HG03159 (cell line): ENCODE data around the gene CCL3.
"Not testable (repeated sequence)": the region's sequence is repeated elsewhere in the genome, so short reads cannot be mapped to it uniquely, and the experiment has no call there.

ENCODE experiments used
- ATAC-seq: cut with Tn5 transposase; IDR thresholded peaks from one replicate; pipeline ENCODE4 v1.9.1; 2021; ENCODE audit warnings: mild to moderate bottlenecking, moderate library complexity; ENCODE audit not compliant: unreplicated experiment

CCL3 gene

DNA sequence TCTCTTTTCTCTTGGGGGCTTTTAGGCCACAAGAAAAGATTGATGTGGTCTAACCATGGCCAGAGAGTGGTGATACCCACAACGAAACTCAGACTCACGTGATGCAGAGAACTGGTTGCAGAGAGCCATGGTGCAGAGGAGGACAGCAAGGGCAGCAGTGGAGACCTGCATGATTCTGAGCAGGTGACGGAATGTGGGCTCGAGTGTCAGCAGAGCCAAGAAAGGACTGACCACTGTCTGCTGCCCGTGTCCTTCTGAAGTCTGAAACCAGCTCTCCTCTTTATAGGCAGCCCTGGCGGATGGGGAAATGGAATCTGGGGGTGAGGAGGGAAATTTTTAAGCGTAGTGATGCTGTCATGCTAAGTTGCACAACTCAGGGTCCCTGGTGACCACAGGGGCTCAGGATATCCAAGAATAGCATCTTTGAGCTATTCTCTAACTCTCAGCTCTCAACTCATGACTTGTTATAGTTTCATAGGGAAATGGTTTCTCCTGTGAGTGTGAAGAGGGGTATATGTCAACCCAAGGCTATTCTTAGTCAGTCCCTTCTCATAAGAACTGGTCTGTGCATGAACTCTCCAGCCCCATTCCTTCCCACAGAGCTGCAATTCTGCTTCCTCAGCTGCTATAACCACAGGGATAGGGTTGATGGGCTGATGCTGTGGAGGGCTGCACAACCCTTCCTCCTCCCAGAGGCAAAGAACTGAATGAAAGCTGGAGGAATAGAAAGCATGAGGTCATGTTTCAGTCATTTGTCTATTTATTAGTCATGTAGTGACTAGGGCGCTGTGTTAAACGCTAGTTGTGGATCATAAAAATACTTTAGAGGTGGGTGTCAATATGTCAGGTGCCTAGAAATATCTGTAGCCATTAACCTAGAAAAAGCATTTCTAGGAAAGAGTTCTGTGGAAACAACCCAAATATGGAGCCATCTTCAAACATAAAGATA, at the start of gene CCL3:
TSS of gene CCL3 (minus strand) at position 256 of the 949 bp plus-strand sequence. CDS start at position 171, 85 bp downstream.
- peak; percentile 67 for ATAC-seq

DNA sequence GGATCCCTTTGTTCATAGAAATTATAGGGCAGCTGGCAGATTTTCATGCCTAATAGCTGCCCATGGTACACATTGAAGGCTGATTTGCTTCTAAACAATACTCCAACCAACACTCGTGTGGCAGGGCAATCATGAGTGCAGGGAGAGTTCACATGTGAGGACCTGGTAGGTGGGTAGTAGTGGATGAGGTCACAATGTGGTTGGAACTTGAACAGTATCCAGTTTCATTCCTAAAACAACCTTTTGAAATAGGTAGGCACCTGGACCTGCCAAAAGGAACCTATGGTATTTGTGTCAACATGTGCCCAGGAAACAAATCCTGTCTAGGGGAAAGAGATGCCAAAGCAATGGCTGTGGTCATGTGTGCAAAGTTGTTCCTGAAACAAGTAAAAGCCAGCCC, 46.5 kb upstream of the CCL3 start:
- ATAC-seq = no peak

DNA sequence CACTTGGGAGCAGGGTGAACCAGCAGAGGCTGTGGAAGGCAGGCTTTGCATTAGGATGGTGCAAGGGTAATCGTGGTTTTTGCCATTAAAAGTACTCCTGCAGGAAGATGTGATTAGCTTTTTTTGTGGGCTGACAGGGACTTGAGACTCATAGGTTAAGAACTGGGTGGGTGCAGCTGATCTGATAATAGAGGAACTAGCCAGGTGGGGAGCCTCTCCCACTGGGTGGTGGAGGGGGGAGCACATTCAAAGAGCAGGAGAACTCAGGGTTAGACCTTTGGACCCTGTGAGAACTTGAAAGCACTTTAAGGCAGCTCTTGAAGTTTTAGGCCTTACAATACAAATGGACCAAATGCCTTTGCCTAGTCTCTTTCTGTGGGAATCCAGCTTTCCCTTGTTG, 46.1 kb upstream of the CCL3 start:
- ATAC-seq = no peak

DNA sequence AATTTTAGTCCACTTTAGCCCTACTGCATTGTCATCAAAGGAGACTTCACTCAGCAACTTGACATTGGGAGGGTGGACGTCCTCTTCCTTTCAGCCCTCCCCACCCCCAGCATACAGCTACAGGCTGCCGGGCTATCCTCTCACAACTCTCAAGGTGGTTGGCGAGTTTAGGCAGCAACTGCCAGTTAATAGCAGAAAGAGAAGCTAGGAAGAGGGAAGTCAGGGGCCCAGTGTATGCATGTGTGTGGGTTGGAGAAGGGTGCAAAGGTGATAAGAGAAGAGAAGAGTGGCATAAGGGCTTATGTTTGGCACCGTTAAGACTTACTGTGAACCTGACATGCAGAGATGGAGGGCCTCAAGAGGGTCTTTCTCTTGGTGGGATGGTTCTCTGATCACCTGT, 45.5 kb upstream of the CCL3 start:
- no peak for ATAC-seq

DNA sequence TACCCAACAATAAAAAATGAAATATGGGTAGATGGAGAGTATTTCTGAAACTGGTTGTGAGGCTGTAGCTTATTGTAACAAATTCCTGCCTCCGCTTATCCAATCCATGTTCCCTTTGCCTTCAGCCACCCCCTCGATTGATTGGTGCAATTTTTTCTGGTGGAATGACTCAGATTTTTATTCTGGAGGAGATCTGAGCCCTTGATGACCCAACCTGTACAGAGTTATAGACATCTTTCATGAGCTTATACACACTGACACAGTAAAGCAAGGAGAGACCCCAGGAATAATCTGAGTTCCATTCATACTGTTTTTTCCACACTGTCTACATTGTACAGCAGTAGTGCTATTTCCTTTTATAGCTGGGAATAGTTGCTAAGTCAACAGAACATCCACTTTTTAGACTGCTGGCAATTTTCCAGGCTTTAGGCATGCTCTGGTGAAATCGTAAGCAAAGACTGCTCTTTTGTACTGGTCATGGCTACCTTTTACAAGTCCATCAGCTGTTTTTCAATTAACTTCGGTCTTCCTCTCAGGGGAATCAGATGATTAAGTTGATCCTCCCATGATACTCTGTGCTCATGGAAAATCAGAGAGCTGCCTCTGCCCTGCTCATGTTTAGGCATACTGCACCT, 43.8 kb upstream of the CCL3 start:
- no peak for ATAC-seq

DNA sequence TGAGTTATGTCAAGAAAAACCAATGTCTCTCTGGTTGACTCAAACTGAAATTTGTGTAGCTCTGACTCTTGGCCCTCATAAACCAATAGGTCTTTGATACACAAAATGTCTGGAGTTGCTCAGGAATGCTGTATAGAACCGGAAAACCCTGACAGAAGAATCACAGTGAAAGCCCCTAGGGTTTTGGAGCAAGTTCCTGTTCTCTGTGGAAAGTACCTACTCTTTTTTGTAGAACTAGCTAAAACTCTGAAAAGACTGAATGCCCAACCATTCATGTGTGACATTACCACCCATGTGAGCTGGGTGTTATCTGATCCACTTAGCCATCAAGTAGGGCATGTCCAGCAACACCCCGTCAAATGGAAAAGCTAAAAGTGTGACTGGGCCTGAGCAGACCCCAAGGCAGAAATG, 42.5 kb upstream of the CCL3 start:
- ATAC-seq = no peak

DNA sequence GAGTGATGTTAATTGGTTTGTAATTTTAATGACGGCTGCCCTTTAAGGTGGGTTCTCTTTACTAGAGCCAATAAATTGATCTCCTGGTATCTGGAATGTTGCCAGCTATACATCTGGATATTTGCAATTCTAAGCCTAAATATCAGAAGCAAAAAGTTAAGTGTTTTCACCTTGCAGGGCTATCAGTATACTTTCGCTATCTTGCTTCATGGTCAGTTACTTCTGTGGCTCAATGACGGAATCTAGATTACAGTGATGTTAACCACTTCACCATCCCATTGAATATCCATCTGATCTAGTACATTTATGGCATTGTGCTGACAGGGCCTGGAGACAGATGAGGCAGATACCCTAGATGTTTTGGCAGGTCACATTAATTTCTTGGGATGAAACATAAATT, 42.0 kb upstream of the CCL3 start:
- ATAC-seq = no peak

DNA sequence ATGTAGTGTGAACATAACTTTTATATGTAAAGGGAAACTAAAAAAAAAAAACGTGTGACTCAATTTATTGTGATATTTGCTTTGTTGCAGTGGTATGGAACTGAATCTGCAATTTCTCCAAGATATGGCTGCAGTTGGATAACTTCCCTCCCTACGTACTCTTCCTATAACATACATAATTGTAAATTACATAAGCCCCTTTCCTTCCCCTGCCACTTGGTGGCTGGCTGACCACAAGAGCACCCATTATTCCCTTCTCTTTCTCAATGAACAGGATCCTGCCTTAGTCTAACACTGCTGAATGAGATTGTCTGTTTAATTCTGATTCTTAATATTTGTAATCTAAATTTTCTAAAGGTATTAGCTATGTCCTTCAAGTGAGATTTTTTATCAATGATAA, 41.5 kb upstream of the CCL3 start:
- ATAC-seq = no peak

DNA sequence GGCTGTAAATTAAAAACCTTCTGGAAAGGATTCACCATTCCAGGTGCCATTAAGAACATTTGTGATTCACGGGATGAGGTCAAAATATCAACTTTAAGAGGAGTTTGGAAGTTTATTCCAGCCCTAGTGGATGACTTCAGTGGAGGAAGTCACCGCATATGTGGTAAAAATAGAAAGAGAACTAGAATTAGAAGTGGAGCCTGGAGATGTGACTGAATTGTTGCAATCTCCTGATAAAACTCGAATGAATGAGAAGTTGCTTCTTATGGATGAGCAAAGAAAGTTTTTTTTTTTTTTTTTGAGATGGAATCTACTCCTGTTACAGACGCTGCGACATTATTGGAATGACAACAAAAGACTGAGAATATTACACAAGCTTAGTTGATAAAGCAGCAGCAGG, 40.4 kb upstream of the CCL3 start:
- no peak for ATAC-seq

DNA sequence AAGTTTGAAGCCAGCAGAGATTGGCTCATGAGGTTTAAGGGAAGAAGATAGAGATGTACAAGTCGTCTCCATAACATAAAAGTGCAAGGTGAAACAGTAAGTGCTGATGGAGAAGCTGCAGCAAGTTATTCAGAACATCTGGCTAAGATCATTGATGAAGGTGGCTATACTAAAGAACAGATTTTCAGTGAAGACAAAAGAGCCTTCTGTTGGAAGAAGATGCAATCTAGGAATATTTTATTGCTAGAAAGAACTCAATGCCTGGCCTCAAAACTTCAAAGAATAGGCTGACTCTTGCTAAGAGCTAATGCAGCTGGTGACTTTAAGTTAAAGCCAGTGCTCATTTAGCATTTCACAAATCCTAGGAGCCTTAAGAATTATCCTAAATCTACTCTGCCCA, 39.7 kb upstream of the CCL3 start:
- ATAC-seq = no peak

DNA sequence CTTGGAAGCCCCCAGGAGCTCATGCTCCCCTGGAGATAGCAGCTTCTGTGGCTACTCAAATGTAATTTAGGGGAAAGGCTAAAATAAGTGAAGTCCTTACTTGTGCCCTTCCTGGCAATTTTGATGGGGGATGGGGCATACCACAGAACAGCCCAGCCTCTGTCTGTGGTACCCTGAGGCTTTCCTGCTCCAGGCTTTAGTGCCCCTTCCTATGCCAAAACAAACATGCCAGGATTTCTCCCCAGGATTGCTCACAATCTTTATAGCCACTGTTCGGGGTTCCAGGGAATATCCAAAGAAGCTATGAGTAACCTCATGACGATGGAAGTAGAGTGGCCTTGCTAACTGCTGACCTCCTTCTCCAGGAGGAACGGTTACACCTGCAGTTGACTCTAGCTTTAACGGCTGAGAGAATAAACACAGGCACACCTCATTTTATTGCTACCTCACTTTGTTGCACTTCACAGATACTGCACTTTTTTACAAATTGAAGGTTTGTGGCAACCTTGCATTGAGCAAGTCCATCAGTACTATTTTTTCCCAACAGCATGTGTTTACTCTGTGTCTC, 38.6 kb upstream of the CCL3 start:
- no peak for ATAC-seq

DNA sequence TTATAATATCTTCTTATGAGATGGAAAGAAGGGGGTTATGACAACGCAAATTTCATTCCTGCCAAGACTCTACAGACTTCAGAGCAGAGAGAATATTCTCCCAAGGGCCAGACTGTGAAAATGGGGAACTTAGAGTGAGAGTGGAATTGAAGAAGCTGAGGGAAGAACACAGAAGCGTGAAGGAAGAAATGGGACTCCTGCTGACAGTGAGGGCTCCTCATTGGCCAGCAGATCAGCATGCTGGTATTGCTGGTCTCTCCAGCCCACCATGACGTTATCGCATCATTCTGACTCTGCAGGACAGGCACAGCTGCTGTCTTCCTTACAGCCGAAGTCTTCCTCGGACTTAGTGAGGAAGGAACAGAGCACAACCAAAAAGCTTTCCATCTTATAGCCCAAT, 38.0 kb upstream of the CCL3 start:
- no peak for ATAC-seq

DNA sequence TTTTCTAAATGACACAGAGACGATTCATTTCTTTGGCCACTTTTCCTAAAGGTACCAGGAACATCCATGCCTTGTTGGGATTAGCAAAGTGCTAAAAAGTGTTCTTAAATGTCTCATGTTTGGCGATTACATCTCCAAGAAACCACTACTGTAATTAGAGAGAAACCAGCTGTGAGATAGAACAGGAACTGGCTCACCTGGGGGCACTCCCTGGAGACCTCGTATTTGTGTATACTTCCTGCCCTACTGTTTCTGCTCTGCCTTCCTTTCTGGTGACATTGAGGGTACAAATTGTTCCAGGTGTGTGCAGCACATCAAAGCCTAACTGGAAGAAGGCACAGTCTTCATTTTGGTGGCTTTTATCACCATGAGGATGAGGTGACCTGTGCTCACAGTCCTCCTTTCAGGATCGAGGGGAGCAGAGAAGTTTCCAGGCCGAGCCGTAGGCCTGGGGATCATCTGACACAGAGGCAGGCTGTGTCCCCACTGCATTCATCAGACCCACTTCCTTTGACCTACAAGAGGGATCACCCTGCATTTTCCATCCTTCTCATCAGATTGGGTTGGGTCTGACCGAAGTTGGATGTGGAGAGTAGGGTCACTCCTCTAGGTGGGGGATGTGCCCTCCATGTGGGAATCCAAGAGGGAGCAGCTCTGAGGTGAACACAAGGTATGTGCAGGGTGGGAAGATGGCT, 37.4 kb upstream of the CCL3 start:
- peak; percentile 71 for ATAC-seq

DNA sequence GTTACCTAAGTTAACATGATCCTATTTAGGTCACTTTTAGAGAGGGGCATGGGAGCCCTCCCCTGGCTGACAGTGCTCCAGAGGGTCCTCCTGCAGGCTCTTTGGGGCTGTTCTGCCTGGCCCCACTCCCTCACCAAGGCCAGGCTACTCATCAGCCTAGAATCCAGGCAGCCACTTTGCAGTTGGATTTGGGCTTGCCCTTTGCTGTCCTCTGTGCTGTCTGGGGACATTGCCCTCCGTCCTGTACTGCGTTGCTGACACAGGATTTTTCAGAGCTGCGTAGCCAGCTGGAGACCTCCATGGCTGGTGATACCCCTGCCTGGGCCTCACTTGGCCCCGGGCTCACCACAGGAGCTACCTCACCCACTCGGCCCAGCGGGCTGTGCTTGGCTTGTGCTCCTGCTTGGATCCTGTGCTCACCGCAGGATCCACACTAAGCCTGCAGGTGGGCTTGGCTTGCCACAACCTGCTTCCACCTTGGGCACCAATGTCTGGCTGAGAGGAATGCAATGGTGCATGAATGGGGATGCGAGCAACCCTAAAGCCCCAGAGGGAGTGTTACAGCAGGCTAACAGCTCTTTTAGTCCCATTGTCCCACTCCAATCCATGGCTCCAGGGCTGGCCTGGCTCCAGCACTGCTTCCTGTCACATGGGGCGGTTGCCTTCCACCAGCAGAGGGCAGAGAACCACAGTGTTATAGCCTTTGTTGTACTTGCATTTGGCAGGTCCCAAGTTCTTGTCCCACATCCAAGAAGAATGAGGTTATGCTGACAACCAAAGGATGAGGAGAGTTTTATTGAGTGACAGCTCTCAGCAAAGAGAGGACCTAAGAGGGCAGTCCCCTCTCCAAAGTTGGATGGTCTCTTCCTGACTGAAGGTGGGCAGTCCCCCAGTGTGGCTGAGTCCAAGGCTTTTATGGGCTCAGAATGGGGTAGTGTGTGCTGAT, 35.2 kb upstream of the CCL3 start:
- ATAC-seq = no peak

DNA sequence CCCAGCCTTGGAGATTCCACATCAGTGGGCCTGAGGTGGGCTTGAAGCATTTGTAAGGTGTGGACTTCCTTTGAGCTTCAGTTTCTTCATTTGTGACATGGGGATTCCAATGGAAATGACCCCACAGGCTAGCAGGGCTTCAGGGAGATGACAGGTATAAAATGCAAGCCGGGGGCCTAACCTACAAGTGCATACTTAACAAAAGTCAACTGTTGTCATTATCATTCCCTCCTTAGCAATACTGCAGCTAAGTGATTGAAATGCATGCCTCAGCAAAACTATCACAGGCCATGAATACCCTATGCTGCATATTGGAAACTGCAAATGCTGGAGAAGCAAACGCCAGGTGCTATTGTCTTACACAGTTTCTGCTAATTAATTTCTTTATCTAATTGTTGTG, 33.5 kb upstream of the CCL3 start:
- ATAC-seq = no peak

DNA sequence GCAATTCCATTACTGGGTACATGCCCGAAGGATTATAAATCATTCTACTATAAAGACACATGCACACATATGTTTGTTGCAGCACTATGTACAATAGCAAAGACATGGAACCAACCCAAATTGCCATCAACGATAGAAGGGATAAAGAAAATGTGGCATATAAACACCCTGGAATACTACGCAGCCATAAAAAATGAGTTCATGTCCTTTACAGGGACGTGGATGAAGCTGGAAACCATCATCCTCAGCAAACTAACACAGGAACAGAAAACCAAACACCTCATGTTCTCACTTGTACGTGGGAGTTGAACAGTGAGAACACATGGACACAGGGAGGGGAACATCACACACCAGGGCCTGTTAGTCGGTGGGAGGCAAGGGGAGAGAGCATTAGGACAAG, 31.2 kb upstream of the CCL3 start:
- ATAC-seq = not testable (repeated sequence)

DNA sequence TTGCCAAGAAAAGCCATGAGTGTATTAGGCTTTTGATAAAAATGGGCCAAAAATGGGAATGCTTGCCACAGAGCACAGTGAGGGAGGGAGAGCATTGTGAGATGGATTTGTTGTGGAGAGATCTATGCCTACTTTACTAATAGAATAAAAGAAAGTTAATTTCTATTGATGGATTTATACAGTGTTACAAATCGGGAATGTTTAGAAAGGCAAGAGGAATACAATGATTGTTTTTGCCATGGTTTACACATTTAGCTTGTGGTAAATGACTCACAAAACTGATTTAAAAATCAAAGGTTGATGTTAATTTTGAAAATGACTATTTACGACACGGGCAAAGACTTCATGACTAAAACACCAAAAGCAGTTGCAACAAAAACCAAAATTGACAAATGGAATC, 30.3 kb upstream of the CCL3 start:
- no peak for ATAC-seq

DNA sequence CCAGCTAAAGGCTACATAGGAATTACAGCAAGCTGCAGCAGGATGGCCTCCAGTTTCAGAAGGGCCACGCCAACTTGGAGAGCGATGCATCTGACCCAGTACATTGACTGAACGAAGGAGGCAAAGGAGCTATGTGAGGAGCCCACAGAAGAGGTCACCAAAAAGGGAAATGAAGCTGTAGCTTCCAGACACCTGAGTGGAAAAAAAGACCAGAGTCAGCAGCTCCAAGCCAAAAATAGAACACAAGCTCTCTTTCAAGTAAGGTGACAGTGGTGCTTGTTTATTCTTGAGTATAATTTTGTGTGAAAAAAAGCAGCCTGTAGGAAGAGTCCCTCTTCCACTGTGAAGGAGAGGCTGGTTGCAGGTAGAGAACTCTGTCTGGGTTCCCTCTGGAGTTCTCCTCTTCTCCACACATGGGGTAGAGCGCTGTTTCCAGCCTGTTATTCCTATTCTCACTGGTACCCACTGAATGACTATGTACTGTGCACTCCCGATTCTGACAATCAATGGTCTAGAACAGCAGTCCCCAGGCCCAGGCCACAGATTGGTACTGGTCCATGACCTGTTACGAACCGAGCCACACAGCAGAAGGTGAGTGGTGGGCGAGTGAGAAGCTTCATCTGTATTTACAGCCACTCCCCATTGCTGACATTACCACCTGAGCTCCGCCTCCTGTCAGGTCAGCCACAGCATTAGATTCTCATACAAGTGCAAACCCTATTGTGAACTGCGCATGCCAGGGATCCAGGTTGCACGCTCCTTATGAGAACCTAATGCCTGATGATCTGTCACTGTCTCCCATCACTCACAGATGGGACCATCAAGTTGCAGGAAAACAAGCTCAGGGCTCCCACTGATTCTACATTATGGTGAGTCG, 28.8 kb upstream of the CCL3 start:
- ATAC-seq = no peak
